ENCODE measurements around the gene EYA4.

Gene EYA4

GRCh38 chr6:133390168-133390567 lies 149.0 kb downstream of the EYA4 start:
- TF ChIP-seq CTCF (IDR thresholded peaks at IDR 0.05), result no peak

GRCh38 chr6:133392015-133392414 lies 150.9 kb downstream of the EYA4 start:
- DNase-seq (ENCODE audit: low spot score), result no peak
- no peak overlapping the region for H3K27ac ChIP-seq
- TF ChIP-seq CTCF (IDR thresholded peaks at IDR 0.05), result no peak
- no peak overlapping the region for H3K4me3 ChIP-seq

More at GRCh38 chr6:133390168-133390567, 149.0 kb downstream of the EYA4 start:
- DNase-seq (ENCODE audit: low spot score), result no peak
- Histone ChIP-seq H3K4me3 (no peak overlapping the region), H3K27ac (no peak overlapping the region)

GRCh38 chr6:133392641-133393040 lies 151.5 kb downstream of the EYA4 start:
- Histone ChIP-seq H3K4me3 (no peak overlapping the region), H3K27ac (no peak overlapping the region)
- TF ChIP-seq CTCF (IDR thresholded peaks at IDR 0.05), result no peak
- no peak for DNase-seq (ENCODE audit: low spot score)

- TF ChIP-seq CTCF (IDR thresholded peaks at IDR 0.05), result no peak
- no peak for DNase-seq (ENCODE audit: low spot score)
- Histone ChIP-seq H3K27ac (no peak overlapping the region), H3K4me3 (no peak overlapping the region)
Observed at GRCh38 chr6:133393891-133394290, 152.7 kb downstream of the EYA4 start.

GRCh38 chr6:133394630-133395029 lies 153.5 kb downstream of the EYA4 start:
- TF ChIP-seq CTCF (IDR thresholded peaks at IDR 0.05), result no peak
- Histone ChIP-seq H3K4me3 (no peak overlapping the region), H3K27ac (no peak overlapping the region)
- DNase-seq (ENCODE audit: low spot score), result no peak

- no peak overlapping the region for H3K27ac ChIP-seq
Observed at GRCh38 chr6:133396233-133396983, 155.3 kb downstream of the EYA4 start.

More at GRCh38 chr6:133396233-133396983, 155.3 kb downstream of the EYA4 start:
- no peak overlapping the region for H3K4me3 ChIP-seq
- DNase-seq (ENCODE audit: low spot score), result no peak
- TF ChIP-seq CTCF (IDR thresholded peaks at IDR 0.05), result no peak

All from coronary artery (tissue), 2 donors.